HG03469 (cell line): ENCODE data around the gene BEST4.
"Not testable (repeated sequence)": the region's sequence is repeated elsewhere in the genome, so short reads cannot be mapped to it uniquely, and the experiment has no call there.

Experiments
- ATAC-seq: cut with Tn5 transposase; IDR thresholded peaks from one replicate; pipeline ENCODE4 v1.9.1; 2021; ENCODE audit warnings: mild to moderate bottlenecking, moderate library complexity, moderate number of reproducible peaks; ENCODE audit not compliant: unreplicated experiment

BEST4 gene

GRCh38 chr1:44778705-44779576 lies 9.0 kb downstream of the BEST4 start:
- ATAC-seq, result no peak

- no peak for ATAC-seq
Measured at GRCh38 chr1:44777969-44778635, 9.9 kb downstream of the BEST4 start.

GRCh38 chr1:44777547-44777946 lies 10.4 kb downstream of the BEST4 start:
- ATAC-seq, result no peak

- ATAC-seq, result no peak
Measured at GRCh38 chr1:44776730-44777068, 11.3 kb downstream of the BEST4 start.

GRCh38 chr1:44775930-44776729 lies 11.8 kb downstream of the BEST4 start:
- ATAC-seq, result no peak

GRCh38 chr1:44775078-44775929 lies 12.7 kb downstream of the BEST4 start, which contains the start of gene RPS8:
TSS of gene RPS8 (plus strand) at chr1:44775540. CDS start at chr1:44775597, 57 bp downstream.
- peak; percentile 52 for ATAC-seq

- not testable (repeated sequence) for ATAC-seq
Measured at GRCh38 chr1:44766421-44766820, 21.5 kb downstream of the BEST4 start.

- no peak for ATAC-seq
Measured at GRCh38 chr1:44760876-44761275, 27.1 kb downstream of the BEST4 start.

- no peak for ATAC-seq
Measured at GRCh38 chr1:44759077-44759476, 28.9 kb downstream of the BEST4 start.

GRCh38 chr1:44757420-44757819 lies 30.6 kb downstream of the BEST4 start:
- no peak for ATAC-seq

- no peak for ATAC-seq
Measured at GRCh38 chr1:44747878-44748277, 40.1 kb downstream of the BEST4 start.

- ATAC-seq, result no peak
Measured at GRCh38 chr1:44743211-44743610, 44.8 kb downstream of the BEST4 start.

GRCh38 chr1:44740179-44740617 lies 47.8 kb downstream of the BEST4 start:
- ATAC-seq, result no peak

GRCh38 chr1:44739307-44740178 lies 48.4 kb downstream of the BEST4 start, which contains the start of gene KIF2C:
TSS of gene KIF2C (plus strand) at chr1:44739837. CDS start at chr1:44739933, 96 bp downstream.
- peak; percentile 92 for ATAC-seq

- ATAC-seq, result not testable (repeated sequence)
Measured at GRCh38 chr1:44738953-44739306, 49.0 kb downstream of the BEST4 start.

- ATAC-seq, result no peak
Measured at GRCh38 chr1:44735992-44736391, 52.0 kb downstream of the BEST4 start.

GRCh38 chr1:44733784-44734183 lies 54.2 kb downstream of the BEST4 start:
- ATAC-seq, result no peak
